Measurements from ENCODE around the gene ITPKC.
"Not testable (repeated sequence)": the region's sequence is repeated elsewhere in the genome, so short reads cannot be mapped to it uniquely, and the experiment has no call there.

Gene ITPKC

GRCh38 chr19:40763963-40764362 lies 47.1 kb downstream of the ITPKC start:
- DNase-seq (ENCODE audit: low read depth, low spot score): no peak

- DNase-seq (ENCODE audit: low read depth, low spot score): not testable (repeated sequence)
Measured at GRCh38 chr19:40766385-40766784, 49.5 kb downstream of the ITPKC start.

DNA sequence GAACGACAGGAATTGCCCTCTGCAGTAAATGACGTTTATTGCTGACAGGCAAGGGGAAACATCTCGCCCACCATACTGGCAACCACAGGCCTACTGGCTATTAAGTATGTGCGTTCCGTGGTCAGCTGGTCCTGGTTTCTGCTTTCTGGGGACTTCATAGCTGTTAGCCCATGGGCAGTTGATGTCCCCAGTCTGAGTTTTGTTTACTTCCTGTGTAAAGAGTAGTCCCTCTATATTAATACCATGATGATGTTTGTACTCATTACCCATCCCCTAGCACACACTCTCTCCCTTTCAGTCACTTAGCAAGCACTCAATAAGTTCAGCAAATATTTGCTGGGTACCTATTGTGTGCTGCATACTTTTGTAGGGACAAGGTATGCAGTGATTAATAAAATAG lies 52.0 kb downstream of the ITPKC start:
- no peak for DNase-seq (ENCODE audit: low read depth, low spot score)

DNA sequence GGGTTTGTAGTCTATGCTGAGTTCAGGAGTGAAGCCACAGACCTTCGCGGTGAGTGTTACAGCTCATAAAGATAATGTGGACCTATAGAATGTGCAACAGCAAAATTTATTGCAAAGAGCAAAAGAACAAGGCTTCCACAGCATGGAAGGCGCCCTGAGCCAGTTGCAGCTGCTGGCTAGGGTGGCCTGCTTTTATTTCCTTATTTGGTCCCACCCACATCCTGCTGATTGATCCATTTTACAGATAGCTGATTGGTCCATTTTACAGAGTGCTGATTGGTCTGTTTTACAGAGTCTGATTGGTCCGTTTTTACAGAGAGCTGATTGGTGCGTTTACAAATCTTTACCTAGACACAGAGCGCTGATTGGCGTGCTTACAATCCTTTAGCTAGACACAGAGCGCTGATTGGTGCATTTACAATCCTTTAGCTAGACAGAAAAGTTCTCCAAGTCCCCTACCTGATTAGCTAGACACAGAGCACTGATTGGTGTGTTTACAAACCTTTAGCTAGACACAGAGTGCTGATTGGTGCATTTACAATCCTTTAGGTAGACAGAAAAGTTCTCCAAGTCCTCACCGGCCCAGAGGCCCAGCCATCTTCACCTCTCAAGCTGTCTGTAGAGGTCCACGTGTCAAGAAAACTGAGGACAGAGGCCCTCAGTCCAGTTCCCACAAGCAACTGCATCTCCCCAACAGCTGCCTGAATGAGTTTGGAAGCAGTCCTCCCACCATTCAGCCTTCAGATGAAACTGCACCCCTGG lies 54.4 kb downstream of the ITPKC start:
- not testable (repeated sequence) for DNase-seq (ENCODE audit: low read depth, low spot score)

GRCh38 chr19:40774916-40775631 lies 58.2 kb downstream of the ITPKC start, which contains the start of gene MIA:
Gene MIA (plus strand): TSS chr19:40775521. CDS start chr19:40775543, 22 bp downstream.
- no peak for DNase-seq (ENCODE audit: low read depth, low spot score)

- no peak for DNase-seq (ENCODE audit: low read depth, low spot score)
Measured at GRCh38 chr19:40775632-40776022, 58.7 kb downstream of the ITPKC start.

DNA sequence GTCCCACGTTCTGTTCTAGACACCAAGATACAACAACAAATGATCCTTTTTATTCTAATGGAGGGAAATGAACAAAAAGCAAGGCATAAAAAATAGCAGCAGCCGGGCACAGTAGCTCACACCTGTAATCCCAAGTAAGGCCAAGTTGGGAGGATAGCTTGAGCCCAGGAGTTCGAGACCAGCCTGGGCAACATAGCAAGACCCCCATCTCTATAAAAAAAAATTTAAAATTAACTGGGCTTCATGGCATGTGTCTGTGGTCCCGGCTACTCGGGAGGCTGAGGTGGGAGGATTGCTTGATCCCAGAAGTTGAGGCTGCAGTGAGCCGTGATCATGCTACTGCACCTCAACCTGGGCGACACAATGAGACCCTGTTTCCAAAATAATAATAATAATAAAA lies 59.5 kb downstream of the ITPKC start:
- no peak for DNase-seq (ENCODE audit: low read depth, low spot score)

DNA sequence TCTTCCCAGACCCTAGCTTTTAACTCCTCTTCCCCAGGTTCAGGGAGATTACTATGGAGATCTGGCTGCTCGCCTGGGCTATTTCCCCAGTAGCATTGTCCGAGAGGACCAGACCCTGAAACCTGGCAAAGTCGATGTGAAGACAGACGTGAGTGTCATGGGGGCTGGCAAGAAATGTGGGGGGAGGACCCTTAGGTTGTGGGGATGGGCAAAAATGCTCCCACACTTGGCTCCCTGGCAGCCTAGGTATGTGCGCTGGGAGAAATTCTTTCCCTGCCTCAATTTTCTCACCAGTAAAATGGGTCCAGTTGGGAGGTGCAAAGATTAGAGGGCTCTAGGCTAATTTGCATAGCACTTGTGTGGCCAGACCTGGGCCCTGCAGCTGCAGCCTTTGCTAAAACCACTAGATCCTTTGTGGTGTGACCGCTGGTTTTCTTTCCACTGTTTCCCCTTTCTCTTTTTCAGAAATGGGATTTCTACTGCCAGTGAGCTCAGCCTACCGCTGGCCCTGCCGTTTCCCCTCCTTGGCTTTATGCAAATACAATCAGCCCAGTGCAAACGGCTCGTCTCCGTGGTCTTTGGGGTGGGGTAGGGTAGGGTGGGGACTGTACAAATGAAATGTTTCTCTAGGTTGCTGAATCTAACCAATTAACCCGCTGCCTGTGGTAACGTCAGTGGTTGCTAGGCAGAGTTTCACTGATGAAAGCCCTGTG lies 60.2 kb downstream of the ITPKC start:
- peak; percentile 82 for DNase-seq (ENCODE audit: low read depth, low spot score)

DNA sequence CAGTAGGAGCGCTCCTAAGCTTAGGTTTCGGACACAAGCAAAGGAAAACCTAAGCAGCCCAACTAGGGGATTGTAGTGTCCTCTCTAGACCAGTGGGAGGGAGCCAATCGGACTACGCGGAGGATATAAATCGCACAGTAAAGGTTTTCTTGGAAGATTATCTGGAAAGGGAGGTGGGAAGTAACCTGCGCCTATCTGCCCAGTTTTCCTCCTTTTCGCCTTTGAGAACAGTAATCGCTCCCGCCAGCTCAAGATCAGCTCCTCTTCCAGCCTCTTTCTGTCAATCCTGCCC lies 60.7 kb downstream of the ITPKC start:
- no peak for DNase-seq (ENCODE audit: low read depth, low spot score)

DNA sequence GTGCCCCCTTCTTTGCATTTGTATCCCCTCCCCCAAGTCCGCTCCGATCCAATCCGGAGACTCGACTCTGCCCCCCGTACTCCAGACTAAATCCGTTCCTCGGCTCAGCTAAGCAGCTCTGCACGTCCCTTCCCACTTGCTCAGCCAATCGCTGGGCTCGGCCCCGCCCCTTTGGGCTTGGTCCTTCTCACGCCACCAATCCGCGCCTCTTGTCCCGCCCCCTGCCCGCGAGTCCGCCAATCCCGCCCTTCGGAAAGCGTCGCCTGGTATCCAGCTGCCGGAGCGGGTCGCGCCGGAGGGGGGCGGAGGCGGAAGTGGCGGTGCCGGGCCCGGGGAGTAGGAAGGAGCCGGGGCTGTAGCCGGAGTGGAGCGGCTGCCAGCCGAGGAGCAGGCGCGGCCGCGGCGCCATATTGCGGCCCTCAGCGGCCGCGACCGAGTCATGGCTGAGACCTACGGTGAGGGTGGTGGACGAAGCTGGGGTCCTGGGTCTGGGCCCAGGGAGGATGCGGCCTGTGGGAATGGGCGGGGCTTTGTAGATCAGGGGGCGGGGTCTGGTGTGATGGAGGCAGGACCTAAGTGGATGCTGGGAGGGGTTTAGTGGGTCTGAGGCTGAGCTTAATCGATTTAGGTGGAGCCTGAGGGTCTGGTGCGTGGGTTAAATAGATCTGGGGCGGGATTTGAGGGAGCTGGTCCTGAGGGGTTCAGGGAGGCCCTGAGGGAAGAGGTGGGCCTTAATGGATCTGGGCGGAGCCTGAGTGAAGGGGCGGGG lies 61.2 kb downstream of the ITPKC start, which contains the start of gene RAB4B:
TSS of gene RAB4B (plus strand) at position 311 of the 769 bp plus-strand sequence. CDS start at position 440, 129 bp downstream.
- DNase-seq (ENCODE audit: low read depth, low spot score): peak; percentile 100

DNA sequence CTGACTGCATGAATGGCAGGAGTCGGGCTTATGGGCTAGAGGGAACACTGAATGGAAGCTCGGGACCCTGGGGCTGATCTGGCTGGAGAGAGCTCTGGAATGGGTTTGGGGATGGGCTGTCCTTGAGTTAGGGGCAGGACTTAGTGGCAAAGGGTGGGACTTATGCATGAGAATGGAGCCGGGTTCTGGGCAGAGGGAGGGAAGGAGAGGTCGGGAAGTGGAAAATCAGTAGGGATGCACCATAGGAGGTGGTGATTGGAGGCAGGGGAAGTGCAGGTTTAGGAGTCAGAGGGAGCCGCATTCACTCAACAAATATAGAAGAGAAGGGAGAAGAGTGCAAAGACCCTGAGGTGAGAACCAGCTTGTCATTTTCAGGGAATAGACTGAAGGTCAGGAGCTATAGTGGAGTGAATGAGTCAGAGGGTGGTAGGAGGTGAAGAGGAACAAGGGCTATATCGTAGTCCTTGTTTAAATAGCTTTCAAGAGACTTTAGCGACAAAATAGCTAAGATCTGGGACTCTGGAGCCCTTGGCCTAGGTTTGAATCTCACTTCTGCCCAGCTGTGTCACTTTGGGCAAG lies 61.9 kb downstream of the ITPKC start:
- no peak for DNase-seq (ENCODE audit: low read depth, low spot score)

- no peak for DNase-seq (ENCODE audit: low read depth, low spot score)
Measured at GRCh38 chr19:40780582-40780981, 63.7 kb downstream of the ITPKC start.

- no peak for DNase-seq (ENCODE audit: low read depth, low spot score)
Measured at GRCh38 chr19:40781140-40781539, 64.2 kb downstream of the ITPKC start.

- no peak for DNase-seq (ENCODE audit: low read depth, low spot score)
Measured at GRCh38 chr19:40783711-40784110, 66.8 kb downstream of the ITPKC start.

DNA sequence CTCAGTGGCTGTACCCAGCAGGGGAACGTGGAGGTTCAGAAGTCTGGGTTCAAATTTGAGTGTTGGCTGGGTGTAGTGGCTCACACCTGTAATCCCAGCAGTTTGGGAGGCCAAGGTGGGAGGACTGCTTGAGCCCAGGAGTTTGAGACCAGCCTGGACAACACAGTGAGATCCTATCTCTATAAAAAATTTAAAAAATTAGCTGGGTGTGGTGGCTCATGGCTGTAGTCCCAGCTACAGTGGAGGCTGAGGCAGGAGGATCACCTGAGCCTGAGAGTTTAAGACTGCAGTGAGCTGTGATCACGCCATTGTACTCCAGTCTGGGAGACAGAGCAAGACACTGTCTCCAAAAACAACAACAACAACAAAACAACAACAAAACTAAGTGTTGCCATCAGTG lies 67.2 kb downstream of the ITPKC start:
- DNase-seq (ENCODE audit: low read depth, low spot score): not testable (repeated sequence)

GRCh38 chr19:40785526-40785925 lies 68.6 kb downstream of the ITPKC start:
- DNase-seq (ENCODE audit: low read depth, low spot score): no peak

GRCh38 chr19:40786060-40787037 lies 69.4 kb downstream of the ITPKC start:
- DNase-seq (ENCODE audit: low read depth, low spot score): no peak

Measured in activated CD4-positive, CD25-positive, alpha-beta regulatory T cell treated with anti-CD3 and anti-CD28 coated beads, Interleukin-2, amount 50 U/mL, for 16 hours (primary cell).